ENCODE data around the gene RGS6. TPM values are rescaled to one million over a fixed set of nuclear protein-coding genes. Genes with fewer than 3 reads are reported as not detected.

Gene RGS6
- total RNA-seq, 2 donors from 2014 or later = 0.15 to 0.45 TPM

- DNase-seq = no peak
- H3K27me3 ChIP-seq = no peaks in the 10 kb centered on the region
- H3K36me3 ChIP-seq = no peaks in the 10 kb centered on the region
- no peak for TF ChIP-seq CTCF (IDR thresholded peaks at IDR 0.05)
- no peaks in the 10 kb centered on the region for H3K4me1 ChIP-seq
- no peak overlapping the region for H3K9ac ChIP-seq (ENCODE audit: low read depth in 2 of 2, low read length in 2 of 2)
- H3K4me3 ChIP-seq = no peak overlapping the region
- H3K27ac ChIP-seq = no peak overlapping the region
- H3K9me3 ChIP-seq = no peaks in the 10 kb centered on the region
- intact Hi-C loops (cut with DNase I) = no loop called here
Measured at GRCh38 chr14:72559669-72560255, 627.5 kb downstream of the RGS6 start.

GRCh38 chr14:72560331-72560730, 628.1 kb downstream of the RGS6 start:
- Histone ChIP-seq H3K4me1 (no peaks in the 10 kb centered on the region), H3K27me3 (no peaks in the 10 kb centered on the region), H3K36me3 (no peaks in the 10 kb centered on the region), H3K9ac (ENCODE audit: low read depth in 2 of 2, low read length in 2 of 2) (no peak overlapping the region), H3K9me3 (no peaks in the 10 kb centered on the region), H3K27ac (no peak overlapping the region), H3K4me3 (no peak overlapping the region)
- no peak for DNase-seq
- intact Hi-C loops (cut with DNase I) = no loop called here
- TF ChIP-seq CTCF (IDR thresholded peaks at IDR 0.05) = no peak

GRCh38 chr14:72560889-72561493, 628.8 kb downstream of the RGS6 start:
- no peaks in the 10 kb centered on the region for H3K9me3 ChIP-seq
- H3K27me3 ChIP-seq = no peaks in the 10 kb centered on the region
- intact Hi-C loops (cut with DNase I) = no loop called here
- no peak overlapping the region for H3K27ac ChIP-seq
- H3K36me3 ChIP-seq = no peaks in the 10 kb centered on the region
- no peak for DNase-seq
- no peak overlapping the region for H3K9ac ChIP-seq (ENCODE audit: low read depth in 2 of 2, low read length in 2 of 2)
- no peak overlapping the region for H3K4me3 ChIP-seq
- H3K4me1 ChIP-seq = no peaks in the 10 kb centered on the region
- no peak for TF ChIP-seq CTCF (IDR thresholded peaks at IDR 0.05)

GRCh38 chr14:72562300-72562699, 630.1 kb downstream of the RGS6 start:
- intact Hi-C loops (cut with DNase I) = no loop called here

GRCh38 chr14:72563676-72564075, 631.4 kb downstream of the RGS6 start:
- intact Hi-C loops (cut with DNase I) = no loop called here
- Histone ChIP-seq H3K36me3 (no peaks in the 10 kb centered on the region), H3K27ac (no peak overlapping the region), H3K9ac (ENCODE audit: low read depth in 2 of 2, low read length in 2 of 2) (no peak overlapping the region), H3K4me3 (no peak overlapping the region), H3K4me1 (no peaks in the 10 kb centered on the region), H3K27me3 (no peaks in the 10 kb centered on the region), H3K9me3 (no peaks in the 10 kb centered on the region)
- no peak for DNase-seq
- no peak for TF ChIP-seq CTCF (IDR thresholded peaks at IDR 0.05)

More at GRCh38 chr14:72562300-72562699, 630.1 kb downstream of the RGS6 start:
- TF ChIP-seq CTCF (IDR thresholded peaks at IDR 0.05) = no peak
- no peak overlapping the region for H3K4me3 ChIP-seq
- no peaks in the 10 kb centered on the region for H3K36me3 ChIP-seq
- no peaks in the 10 kb centered on the region for H3K27me3 ChIP-seq
- no peaks in the 10 kb centered on the region for H3K4me1 ChIP-seq
- H3K9ac ChIP-seq (ENCODE audit: low read depth in 2 of 2, low read length in 2 of 2) = no peak overlapping the region
- no peaks in the 10 kb centered on the region for H3K9me3 ChIP-seq
- DNase-seq = no peak
- H3K27ac ChIP-seq = no peak overlapping the region

Data from colonic mucosa (tissue), 4 donors.